Activated naive CD4-positive, alpha-beta T cell treated with anti-CD3 and anti-CD28 coated beads, Interleukin-2, amount 50 U/mL, for 24 hours (primary cell): Measurements from ENCODE around the gene CD22.
"Not testable (repeated sequence)": the region's sequence is repeated elsewhere in the genome, so short reads cannot be mapped to it uniquely, and the experiment has no call there.

ENCODE experiments used
- H3K27ac Mint-ChIP-seq: one replicate; pipeline ENCODE4 v1.8.0; 2021; ENCODE audit warnings: mild to moderate bottlenecking, mixed read lengths
- H3K27me3 Mint-ChIP-seq: one replicate; pipeline ENCODE4 v1.8.0; 2021; ENCODE audit warnings: mixed read lengths
- H3K36me3 Mint-ChIP-seq: one replicate; pipeline ENCODE4 v1.8.0; 2021; ENCODE audit warnings: mixed read lengths
- H3K4me1 Mint-ChIP-seq: one replicate; pipeline ENCODE4 v1.8.0; 2021; ENCODE audit warnings: mixed read lengths
- H3K4me3 Mint-ChIP-seq: one replicate; pipeline ENCODE4 v1.8.0; 2021; ENCODE audit warnings: mild to moderate bottlenecking, mixed read lengths
- H3K9me3 Mint-ChIP-seq: one replicate; pipeline ENCODE4 v1.8.0; 2021; ENCODE audit warnings: mixed read lengths

CD22 gene

DNA sequence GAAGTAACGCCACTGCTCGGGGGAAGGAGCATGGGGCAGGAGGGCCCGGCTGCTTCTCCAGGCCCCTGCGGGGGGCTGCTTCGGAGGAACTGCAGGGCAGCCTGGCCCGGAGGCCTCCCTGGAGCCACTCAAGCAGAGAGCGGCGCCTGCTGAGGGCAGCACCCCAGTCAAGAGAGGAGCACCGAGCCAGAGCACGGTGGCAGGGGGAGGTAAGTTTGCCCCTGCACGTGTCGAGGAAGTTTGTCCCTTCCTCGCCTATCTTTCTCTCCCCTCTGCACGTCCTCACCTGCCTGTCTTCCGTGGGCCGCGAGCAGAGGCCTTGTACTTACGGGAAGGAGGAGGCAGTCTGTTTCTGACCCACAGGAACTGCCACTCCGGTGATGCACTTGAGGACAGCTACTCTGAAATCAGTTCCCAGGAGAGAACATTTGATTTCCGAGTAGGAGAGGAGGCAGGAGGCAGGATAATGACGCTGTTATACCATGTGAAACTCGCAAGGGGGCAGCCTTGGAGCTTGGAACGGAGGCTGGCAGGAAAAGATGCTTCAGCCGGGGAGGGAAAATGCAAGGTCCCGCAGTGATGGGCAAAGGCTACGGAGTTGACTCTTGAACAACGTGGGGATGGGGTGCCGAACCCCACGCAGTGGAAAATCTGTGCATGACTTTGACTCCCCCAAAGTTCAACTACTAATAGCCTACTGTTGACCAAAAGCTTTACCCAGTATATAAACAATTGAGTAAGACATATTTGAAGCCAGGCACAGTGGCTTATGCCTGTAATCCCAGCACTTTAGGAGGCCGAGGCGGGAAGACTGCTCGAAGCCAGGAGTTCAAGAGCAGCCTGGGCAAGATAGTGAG is 23.7 kb downstream of the CD22 start:
- Mint-ChIP-seq H3K9me3 (no peaks in the 10 kb centered on the region), H3K27me3 (no peaks in the 10 kb centered on the region), H3K27ac (no peak overlapping the region), H3K4me1 (peaks cover 11% of the 10 kb centered on the region), H3K36me3 (no peaks in the 10 kb centered on the region), H3K4me3 (no peak overlapping the region)

DNA sequence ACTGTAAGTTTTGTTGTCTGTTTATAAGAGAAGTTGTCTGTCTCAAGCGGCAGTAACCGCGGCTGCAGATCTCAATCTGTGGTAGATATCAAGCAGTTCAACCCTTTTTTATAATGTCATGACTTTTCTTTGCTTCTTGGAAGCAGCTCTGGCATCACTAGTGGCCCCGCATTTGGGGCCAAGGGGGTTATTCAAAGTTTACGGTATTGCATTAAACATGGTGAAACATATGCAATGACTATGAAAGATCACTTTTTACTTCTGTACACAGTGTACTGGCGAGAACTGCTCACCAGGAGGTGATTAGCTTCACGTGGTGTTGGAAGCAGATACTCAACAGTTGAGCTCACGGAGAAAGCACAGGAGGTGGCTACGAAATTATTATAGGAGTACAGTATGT is 24.6 kb downstream of the CD22 start:
- Mint-ChIP-seq H3K36me3 (no peaks in the 10 kb centered on the region), H3K27ac (no peak overlapping the region), H3K27me3 (no peaks in the 10 kb centered on the region), H3K4me3 (no peak overlapping the region), H3K4me1 (peaks cover 13% of the 10 kb centered on the region), H3K9me3 (no peaks in the 10 kb centered on the region)

DNA sequence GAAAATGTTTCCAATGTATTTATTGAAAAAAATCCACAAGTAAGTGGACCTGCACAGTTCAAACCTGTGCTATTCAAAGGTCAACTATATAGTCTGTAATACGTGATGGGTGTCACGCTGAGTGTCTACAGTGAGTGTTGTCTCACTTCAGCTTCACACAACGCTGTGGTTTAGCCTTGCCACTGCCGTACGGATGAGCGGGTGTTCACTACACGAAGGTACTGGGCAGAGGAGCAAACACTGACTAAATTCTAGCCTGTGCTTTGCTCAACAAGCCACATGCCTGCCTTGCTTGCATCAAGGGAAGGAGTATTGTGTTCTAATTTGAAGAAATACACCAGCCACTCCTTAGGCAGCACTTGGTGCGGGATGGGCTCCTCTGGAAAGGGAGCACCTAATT is 25.9 kb downstream of the CD22 start:
- Mint-ChIP-seq H3K4me3 (no peak overlapping the region), H3K36me3 (no peaks in the 10 kb centered on the region), H3K27ac (no peak overlapping the region), H3K9me3 (no peaks in the 10 kb centered on the region), H3K27me3 (no peaks in the 10 kb centered on the region), H3K4me1 (peaks cover 13% of the 10 kb centered on the region)

DNA sequence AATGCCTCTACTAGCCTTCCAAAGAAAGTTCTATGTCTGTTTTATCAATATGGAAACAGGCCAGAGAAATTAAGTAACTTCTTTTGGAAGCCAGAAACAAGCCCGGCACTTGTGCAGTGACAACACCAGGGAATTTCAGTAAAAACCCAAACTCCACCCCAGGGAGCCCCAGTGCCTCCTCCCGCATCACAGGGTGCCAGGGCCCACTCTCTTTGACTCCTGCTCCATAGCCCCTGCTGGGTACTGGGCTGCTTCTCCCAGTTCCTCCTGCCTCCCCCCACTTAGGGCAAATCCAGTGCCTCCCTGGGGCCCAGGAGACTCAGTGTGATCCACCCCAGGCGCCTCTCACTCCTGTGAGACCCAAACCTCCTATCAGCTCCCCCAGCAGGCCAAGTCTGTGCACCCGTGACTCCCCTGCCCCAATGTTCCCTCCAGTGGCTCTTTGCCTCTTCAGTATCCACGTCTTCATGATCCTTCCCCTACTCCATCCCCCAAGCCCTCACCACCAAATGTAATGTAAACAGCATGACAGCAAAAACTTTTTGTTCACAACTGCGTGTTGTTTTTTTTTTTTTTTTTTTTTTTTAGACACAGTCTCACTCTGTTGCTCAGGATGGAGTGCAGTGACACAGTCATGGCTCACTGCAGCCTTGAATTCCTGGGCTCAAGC is 26.9 kb downstream of the CD22 start:
- Mint-ChIP-seq H3K9me3 (no peaks in the 10 kb centered on the region), H3K27ac (no peak overlapping the region), H3K4me3 (no peak overlapping the region), H3K4me1 (peaks cover 13% of the 10 kb centered on the region), H3K36me3 (no peaks in the 10 kb centered on the region), H3K27me3 (no peaks in the 10 kb centered on the region)

DNA sequence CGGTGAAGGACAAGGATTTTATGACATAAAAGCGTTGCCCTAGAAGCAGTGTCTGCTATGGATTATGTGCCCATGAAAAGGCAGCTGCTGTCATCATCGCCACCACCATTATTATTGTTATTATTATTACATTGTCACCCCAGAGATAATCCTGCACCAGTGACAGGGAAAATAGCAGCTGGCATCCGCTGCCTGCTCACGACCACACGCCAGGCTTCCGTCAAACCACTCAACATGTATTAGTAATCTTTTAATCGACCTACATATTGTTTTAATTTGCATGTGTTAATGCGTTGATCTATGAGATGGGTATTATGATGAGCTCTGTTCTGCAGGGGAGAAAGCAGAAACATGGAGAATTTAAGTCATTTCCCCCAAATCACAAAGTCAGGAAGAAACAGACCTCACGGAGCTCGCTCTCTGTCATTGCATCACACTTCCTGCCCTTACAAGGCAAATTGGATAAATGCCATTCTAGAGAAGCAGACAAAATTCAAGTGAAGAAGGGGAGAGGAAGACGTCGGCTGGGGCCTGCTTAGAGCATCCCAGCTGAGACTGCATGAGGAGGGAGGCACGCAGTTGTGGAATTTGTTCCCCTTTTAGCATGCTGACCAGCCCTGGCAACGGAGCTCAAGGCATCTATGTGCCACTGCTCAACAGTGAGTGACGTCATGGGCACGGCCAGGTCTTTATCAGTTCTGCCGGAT is 29.0 kb downstream of the CD22 start, which contains the start of gene FFAR3:
Gene FFAR3, plus strand, starts transcription at position 594 of the 707 bp plus-strand sequence. CDS start 431 bp downstream, outside the sequence.
- Mint-ChIP-seq H3K9me3 (no peaks in the 10 kb centered on the region), H3K27ac (no peak within 1 kb of the TSS), H3K4me3 (peak within 1 kb of the TSS; percentile 45), H3K4me1 (peaks cover 8% of the 10 kb centered on the region), H3K27me3 (no peaks in the 10 kb centered on the region), H3K36me3 (no peaks in the 10 kb centered on the region)

DNA sequence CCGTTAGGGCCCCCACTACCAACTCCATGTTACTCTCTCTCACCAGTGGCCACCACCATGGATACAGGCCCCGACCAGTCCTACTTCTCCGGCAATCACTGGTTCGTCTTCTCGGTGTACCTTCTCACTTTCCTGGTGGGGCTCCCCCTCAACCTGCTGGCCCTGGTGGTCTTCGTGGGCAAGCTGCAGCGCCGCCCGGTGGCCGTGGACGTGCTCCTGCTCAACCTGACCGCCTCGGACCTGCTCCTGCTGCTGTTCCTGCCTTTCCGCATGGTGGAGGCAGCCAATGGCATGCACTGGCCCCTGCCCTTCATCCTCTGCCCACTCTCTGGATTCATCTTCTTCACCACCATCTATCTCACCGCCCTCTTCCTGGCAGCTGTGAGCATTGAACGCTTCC is 29.8 kb downstream of the CD22 start:
- H3K9me3 Mint-ChIP-seq, H3K36me3 Mint-ChIP-seq, H3K27me3 Mint-ChIP-seq, H3K4me1 Mint-ChIP-seq, H3K4me3 Mint-ChIP-seq, H3K27ac Mint-ChIP-seq: not testable (repeated sequence)

DNA sequence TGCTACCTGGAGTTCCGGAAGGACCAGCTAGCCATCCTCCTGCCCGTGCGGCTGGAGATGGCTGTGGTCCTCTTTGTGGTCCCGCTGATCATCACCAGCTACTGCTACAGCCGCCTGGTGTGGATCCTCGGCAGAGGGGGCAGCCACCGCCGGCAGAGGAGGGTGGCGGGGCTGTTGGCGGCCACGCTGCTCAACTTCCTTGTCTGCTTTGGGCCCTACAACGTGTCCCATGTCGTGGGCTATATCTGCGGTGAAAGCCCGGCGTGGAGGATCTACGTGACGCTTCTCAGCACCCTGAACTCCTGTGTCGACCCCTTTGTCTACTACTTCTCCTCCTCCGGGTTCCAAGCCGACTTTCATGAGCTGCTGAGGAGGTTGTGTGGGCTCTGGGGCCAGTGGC is 30.4 kb downstream of the CD22 start:
- H3K27ac Mint-ChIP-seq, H3K27me3 Mint-ChIP-seq, H3K4me3 Mint-ChIP-seq, H3K4me1 Mint-ChIP-seq, H3K36me3 Mint-ChIP-seq, H3K9me3 Mint-ChIP-seq: not testable (repeated sequence)

DNA sequence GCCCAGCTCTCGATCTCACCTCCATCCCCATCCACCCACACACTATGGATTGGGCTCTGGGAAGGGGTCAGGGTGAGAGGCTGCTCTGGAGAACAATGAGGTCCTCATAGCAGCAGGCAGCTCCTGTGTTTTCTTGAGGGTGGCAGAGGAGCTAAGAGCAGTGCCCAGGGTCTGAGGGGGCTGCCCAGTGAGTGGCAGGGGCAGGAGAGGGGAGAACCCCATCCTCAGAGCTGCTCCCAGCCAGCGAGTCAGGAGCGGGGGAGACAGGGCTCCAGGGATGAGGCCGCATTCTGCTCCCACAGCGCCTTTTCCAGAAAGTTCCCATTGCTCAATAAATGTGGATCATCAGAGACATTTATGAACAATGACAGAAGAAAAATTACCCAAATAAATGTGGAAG is 31.1 kb downstream of the CD22 start:
- H3K36me3 Mint-ChIP-seq, H3K27me3 Mint-ChIP-seq, H3K27ac Mint-ChIP-seq, H3K9me3 Mint-ChIP-seq, H3K4me3 Mint-ChIP-seq, H3K4me1 Mint-ChIP-seq: not testable (repeated sequence)

DNA sequence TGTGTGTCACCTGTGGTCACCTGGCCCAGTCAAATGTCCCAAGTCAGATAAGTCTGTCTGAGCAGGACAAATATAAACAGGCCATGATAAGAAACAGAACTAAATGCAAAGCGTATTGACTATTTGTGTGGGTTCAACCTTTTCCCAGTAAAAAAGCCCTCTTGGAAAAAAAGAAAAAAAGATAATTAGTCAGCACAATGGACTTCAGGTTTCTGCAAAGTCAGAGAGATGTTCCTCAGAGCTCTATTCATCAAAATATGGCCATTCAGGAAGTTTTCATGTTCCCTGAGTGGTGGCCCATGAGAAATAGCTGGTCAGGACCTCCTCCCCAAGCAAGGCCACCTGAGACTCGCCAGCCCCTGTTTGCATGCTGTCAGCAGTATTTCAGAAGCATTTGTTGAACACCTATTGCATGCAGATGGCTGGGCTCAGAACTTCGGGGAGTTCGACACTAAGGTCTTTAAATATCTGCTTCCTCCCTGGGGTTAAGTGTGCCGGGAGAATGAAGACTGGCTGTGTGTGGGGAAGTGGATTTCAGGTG is 32.0 kb downstream of the CD22 start:
- Mint-ChIP-seq H3K27ac (no peak overlapping the region), H3K27me3 (no peaks in the 10 kb centered on the region), H3K4me3 (no peak overlapping the region), H3K36me3 (no peaks in the 10 kb centered on the region), H3K9me3 (no peaks in the 10 kb centered on the region), H3K4me1 (peaks cover 8% of the 10 kb centered on the region)

DNA sequence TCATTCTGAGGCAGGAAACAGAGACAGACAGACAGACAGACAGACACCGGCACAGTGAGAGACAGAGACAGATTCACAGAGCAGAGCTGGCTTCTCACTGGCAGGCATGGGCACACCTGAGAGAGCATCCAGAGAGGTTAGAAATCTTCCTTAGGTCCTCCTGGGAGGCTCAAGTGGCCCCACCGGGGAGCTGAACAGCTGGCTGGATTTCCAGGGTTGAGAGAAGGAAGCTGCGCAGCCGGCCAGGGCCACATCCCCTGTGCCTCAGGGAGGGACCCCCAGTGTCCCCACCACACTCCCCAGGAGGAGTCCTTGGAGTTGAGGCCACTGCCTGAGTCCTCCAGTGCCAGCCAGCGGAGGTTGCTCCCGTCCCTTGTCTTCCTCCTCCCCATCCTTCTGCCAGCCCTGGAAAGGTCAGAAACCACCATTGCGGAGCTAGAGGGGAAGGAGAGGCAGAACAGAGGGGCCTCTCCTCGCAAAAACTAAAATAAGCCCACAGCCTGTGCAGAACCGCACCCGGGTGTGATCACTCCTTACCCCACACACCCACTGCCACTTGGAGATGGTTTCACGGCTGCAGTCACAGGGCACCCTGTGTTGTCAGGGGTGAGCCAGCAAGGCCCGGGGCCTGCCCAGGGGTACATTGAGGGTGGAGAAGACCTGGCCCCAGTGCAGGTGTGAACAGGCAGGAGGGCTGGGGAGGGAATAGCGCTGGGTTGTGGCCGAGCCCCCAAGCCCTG is 33.4 kb downstream of the CD22 start:
- Mint-ChIP-seq H3K9me3 (no peaks in the 10 kb centered on the region), H3K27ac (no peak overlapping the region), H3K27me3 (no peaks in the 10 kb centered on the region), H3K36me3 (no peaks in the 10 kb centered on the region), H3K4me1 (peaks cover 8% of the 10 kb centered on the region), H3K4me3 (no peak overlapping the region)

DNA sequence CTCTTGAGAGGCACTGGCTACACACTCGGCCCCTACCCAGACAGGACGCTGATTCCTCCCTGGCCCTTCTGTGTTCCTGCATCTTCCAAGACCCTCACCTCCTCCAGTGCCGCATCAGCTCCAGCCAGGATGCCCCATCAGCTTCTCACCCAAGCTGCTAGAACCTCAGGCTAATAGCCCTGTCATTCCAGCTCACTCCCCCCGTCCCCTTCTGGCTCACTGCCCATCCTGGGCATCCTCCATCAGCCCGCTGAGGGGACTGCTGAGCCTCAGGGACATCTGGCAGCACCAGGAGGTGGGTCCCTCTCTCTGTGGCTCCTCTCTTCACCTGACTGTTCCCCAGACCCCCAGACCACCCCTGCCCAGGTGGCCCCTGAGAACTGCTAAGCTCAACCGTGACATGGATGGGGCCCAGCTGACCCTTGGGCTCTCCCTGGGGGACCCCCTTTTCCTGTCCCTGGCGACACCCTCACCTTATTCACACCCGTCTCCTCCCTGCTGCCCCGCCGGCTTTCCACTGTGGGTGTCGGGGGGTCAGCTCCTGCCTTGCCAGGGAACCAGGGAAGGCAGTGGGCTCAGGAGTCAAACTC is 34.1 kb downstream of the CD22 start:
- Mint-ChIP-seq H3K27ac (peak overlapping the region; percentile 30), H3K4me1 (peaks cover 3% of the 10 kb centered on the region), H3K4me3 (no peak overlapping the region), H3K27me3 (no peaks in the 10 kb centered on the region), H3K36me3 (no peaks in the 10 kb centered on the region), H3K9me3 (no peaks in the 10 kb centered on the region)

DNA sequence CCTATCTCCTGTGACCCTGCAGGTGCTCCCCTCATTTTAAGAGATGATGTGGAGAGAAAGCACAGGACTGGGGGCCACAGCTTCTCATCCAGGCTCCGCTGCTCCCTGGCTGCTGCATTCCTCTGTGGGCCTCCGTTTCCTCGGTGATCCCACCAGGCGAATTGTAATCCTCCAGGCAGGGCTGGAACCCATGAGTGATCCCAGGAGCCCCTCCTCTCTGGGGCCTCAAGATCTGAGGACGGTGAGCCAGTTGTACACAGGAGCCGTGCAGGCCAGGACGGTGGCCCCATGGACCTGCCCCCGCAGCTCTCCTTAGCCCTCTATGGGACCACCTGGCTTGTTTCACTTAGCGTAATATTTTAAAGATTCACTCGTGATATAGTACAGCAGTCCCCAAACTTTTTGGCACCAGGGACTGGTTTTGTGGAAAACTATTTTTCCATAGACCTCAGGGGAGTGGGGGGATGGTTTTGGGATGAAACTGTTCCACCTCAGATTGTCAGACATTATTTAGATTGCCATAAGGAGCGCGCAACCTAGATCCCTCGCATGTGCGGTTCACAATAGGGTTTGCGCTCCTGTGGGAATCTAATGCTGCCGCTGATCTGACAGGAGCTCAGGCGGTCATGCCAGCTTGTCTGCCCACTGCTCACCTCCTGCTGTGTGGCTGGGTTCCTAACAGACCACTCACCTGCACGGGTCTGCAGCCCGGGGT is 34.9 kb downstream of the CD22 start:
- Mint-ChIP-seq H3K27me3 (no peaks in the 10 kb centered on the region), H3K27ac (no peak overlapping the region), H3K4me3 (no peak overlapping the region), H3K36me3 (no peaks in the 10 kb centered on the region), H3K4me1 (no peaks in the 10 kb centered on the region), H3K9me3 (no peaks in the 10 kb centered on the region)

DNA sequence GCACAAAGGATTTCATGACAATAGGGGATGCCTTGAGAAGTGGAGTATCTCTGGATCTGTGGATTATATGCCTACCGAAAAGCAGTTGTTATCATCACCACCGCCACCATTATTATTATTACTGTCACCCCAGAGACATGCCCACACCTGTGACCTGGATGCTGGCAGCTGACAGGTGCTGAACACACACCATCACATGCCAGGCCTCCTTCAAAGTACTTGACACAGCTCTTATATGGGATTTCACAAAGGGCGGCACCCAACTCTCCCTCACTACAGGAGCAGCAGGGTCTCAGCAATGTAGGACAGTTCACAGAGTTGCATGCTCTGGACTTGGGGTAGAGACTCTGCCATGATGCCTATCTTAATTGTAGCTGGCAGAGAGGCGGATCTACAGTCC is 36.3 kb downstream of the CD22 start:
- Mint-ChIP-seq H3K9me3 (no peaks in the 10 kb centered on the region), H3K4me3 (no peak overlapping the region), H3K27ac (no peak overlapping the region), H3K27me3 (no peaks in the 10 kb centered on the region), H3K36me3 (no peaks in the 10 kb centered on the region), H3K4me1 (no peaks in the 10 kb centered on the region)

DNA sequence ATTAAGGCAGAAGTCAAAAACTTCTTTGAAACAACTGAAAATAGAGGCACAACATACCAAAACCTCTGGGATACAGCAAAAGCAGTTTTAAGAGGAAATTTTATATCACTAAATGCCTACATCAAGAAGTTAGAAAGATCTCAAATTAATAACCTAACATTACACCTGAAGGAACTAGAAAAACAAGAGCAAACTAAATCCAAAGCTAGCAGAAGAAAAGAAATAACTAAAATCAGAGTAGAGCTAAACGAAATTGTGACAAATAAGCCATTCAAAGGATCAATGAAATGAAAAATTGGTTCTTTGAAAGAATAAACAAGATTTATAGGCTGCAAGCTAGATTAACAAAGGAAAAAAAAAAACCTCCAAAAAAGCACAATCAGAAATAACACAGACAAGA is 39.4 kb downstream of the CD22 start:
- Mint-ChIP-seq H3K36me3 (no peaks in the 10 kb centered on the region), H3K4me3 (no peak overlapping the region), H3K27me3 (no peaks in the 10 kb centered on the region)

More for the DNA sequence above, 39.4 kb downstream of the CD22 start:
- Mint-ChIP-seq H3K9me3 (no peaks in the 10 kb centered on the region), H3K27ac (no peak overlapping the region), H3K4me1 (no peaks in the 10 kb centered on the region)
